Omental fat pad (tissue), 4 donors: ENCODE measurements around the gene TYW3. TPM values are rescaled to one million over a fixed set of nuclear protein-coding genes. Genes with fewer than 3 reads are reported as not detected.

ENCODE experiments used
- ATAC-seq: fragments of 150-250 bp; one replicate; pipeline ENCODE4 v1.9.1; 2016; ENCODE audit warnings: mild to moderate bottlenecking, moderate library complexity; ENCODE audit not compliant: low FRiP score
- DNase-seq: peaks from one replicate; pipeline ENCODE4 v3.0.0-alpha.2; 2019; ENCODE audit warnings: low spot score
- CTCF ChIP-seq, 3 donors: fragments of 450-650 bp; IDR thresholded peaks; one replicate each; pipeline ENCODE4 v1.5.1; 2016 to 2017; ENCODE audit warnings: antibody characterized with exemption in 3 of 3, mild to moderate bottlenecking in 3 of 3, moderate library complexity in 2 of 3
- total RNA-seq, 4 donors: library from RNA; depleted of rRNA; stranded (reverse); fragments of >200 nt; gene quantifications; one replicate each; pipeline ENCODE4 v1.1.0, GENCODE V29; 2016

The TYW3 gene
- total RNA-seq, 4 donors from 2014 or later: 11.2 to 19.7 (median 13.6) TPM

- TF ChIP-seq CTCF (IDR thresholded peaks at IDR 0.05): no peak
- DNase-seq (no peak), ATAC-seq (no peak)
These were observed 18.3 kb upstream of the TYW3 start for GRCh38 chr1:74714429-74715235.

- no peak for TF ChIP-seq CTCF (IDR thresholded peaks at IDR 0.05)
- no peak for ATAC-seq
- no peak for DNase-seq
These were observed 17.8 kb upstream of the TYW3 start for GRCh38 chr1:74715236-74715502.

GRCh38 chr1:74715806-74716205, 17.1 kb upstream of the TYW3 start:
- DNase-seq (no peak), ATAC-seq (no peak)
- TF ChIP-seq CTCF (IDR thresholded peaks at IDR 0.05): no peak

- ATAC-seq (no peak), DNase-seq (no peak)
- TF ChIP-seq CTCF (IDR thresholded peaks at IDR 0.05): no peak
These were observed 16.1 kb upstream of the TYW3 start for GRCh38 chr1:74716822-74717221.

GRCh38 chr1:74717626-74718025, 15.3 kb upstream of the TYW3 start:
- ATAC-seq (no peak), DNase-seq (no peak)
- no peak for TF ChIP-seq CTCF (IDR thresholded peaks at IDR 0.05)

- DNase-seq: no peak
- no peak for TF ChIP-seq CTCF (IDR thresholded peaks at IDR 0.05)
- ATAC-seq: no peak
These were observed 6.9 kb upstream of the TYW3 start for GRCh38 chr1:74726063-74726462.

- no peak for TF ChIP-seq CTCF (IDR thresholded peaks at IDR 0.05)
These were observed 4.2 kb upstream of the TYW3 start for GRCh38 chr1:74728736-74729135.

More at GRCh38 chr1:74728736-74729135, 4.2 kb upstream of the TYW3 start:
- DNase-seq (no peak), ATAC-seq (no peak)
